ENCODE results near the gene HORMAD2. TPM values are rescaled to one million over a fixed set of nuclear protein-coding genes. Genes with fewer than 3 reads are reported as not detected.

The HORMAD2 gene
- total and polyA plus RNA-seq, 4 experiments from 2014 or later: not detected

DNA sequence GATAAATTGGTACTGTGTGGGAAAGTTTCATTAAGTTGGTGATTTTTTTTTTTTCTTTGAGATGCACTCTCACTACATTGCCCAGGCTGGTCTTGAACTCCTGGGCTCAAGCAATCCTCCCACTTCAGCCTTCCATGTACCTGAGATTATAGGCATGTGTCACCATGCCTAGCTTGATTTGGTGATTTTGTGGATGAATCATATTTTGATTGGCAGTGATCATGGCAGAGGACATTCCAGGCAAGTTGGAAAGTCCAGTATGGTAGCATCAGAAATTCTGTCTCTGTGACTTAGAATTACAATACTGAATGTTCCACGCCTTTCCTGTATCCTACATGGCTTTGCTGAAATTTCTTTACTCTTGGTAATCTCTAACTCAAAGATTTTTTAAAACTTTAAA is 49.4 kb downstream of the HORMAD2 start:
- H3K4me1 ChIP-seq (ENCODE audit: insufficient read depth, low read length): no peaks in the 10 kb centered on the region
- H3K4me1 Mint-ChIP-seq: no peaks in the 10 kb centered on the region
- no peak overlapping the region for H3K4me3 Mint-ChIP-seq
- H3K27ac Mint-ChIP-seq: no peak overlapping the region
- H3K36me3 ChIP-seq (ENCODE audit: insufficient read depth, low read length): no peaks in the 10 kb centered on the region
- CTCF ChIA-PET (ENCODE audit: partially characterized antibody): interaction anchor here (1.1 to 1.2 kb wide), 2 partner anchors 10 to 156 kb away, joined by 3 to 4 read pairs; no protein-coding TSS in a partner anchor
- no peaks in the 10 kb centered on the region for H3K36me3 Mint-ChIP-seq
- POLR2A ChIA-PET (ENCODE audit: partially characterized antibody): no interaction called here
- no peak overlapping the region for H3K4me3 ChIP-seq (ENCODE audit: low read length in 2 of 2)
- H3K9me3 Mint-ChIP-seq: no peaks in the 10 kb centered on the region
- no peaks in the 10 kb centered on the region for H3K27me3 ChIP-seq (ENCODE audit: insufficient read depth, low read length)
- DNase-seq: no peak
- peaks cover 0 to 1% of the 10 kb centered on the region in 2 donors for H3K27me3 Mint-ChIP-seq
- no peaks in the 10 kb centered on the region for H3K9me3 ChIP-seq (ENCODE audit: control insufficient read depth in 1 of 2, low read length in 2 of 2)
- no peak overlapping the region for H3K27ac ChIP-seq (ENCODE audit: low read depth, low read length)
- intact Hi-C loops (cut with micrococcal nuclease): no loop called here

DNA sequence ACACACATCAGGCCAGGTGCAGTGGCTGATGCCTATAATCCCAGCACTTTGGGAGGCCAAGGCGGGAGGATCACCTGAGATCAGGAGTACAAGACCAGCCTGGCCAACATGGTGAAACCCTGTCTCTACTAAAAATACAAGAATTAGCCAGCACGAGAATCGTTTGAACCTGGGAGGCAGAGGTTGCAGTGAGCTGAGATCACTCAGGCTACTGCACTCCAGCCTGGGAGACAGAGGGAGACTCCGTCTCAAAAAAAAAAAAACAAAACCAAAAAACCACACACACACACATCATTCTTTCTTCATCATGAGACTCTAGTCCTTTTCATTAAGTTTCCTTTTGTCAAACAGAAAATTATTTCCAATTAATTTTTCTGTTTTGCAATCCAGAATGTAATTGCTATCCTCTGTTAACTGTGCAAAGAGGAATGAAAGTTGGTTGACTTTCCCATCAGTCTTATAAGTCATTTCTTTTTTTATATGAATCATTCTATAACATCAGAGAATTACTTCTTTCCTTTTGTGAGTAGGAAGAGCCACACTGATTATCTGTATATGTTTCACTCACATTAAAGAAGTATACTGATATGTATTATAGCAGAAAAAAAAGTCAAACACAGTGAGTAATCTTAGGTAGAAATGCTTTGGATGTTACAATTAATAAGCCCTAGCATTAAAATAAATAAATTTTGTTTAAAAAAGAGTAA is 52.2 kb downstream of the HORMAD2 start:
- Histone ChIP-seq H3K4me3 (ENCODE audit: low read length in 2 of 2) (no peak overlapping the region), H3K27me3 (ENCODE audit: insufficient read depth, low read length) (no peaks in the 10 kb centered on the region), H3K9me3 (ENCODE audit: control insufficient read depth in 1 of 2, low read length in 2 of 2) (no peaks in the 10 kb centered on the region), H3K36me3 (ENCODE audit: insufficient read depth, low read length) (no peaks in the 10 kb centered on the region), H3K27ac (ENCODE audit: low read depth, low read length) (no peak overlapping the region), H3K4me1 (ENCODE audit: insufficient read depth, low read length) (no peaks in the 10 kb centered on the region)
- DNase-seq: no peak
- ChIA-PET CTCF (ENCODE audit: partially characterized antibody) (interaction anchor here (0.7 kb wide), 1 partner anchor 12 kb away, joined by 3 read pairs; no protein-coding TSS in a partner anchor), POLR2A (ENCODE audit: partially characterized antibody) (no interaction called here)
- Mint-ChIP-seq H3K4me3 (no peak overlapping the region), H3K27ac (no peak overlapping the region), H3K4me1 (no peaks in the 10 kb centered on the region), H3K9me3 (no peaks in the 10 kb centered on the region), H3K27me3 (peaks cover 0 to 1% of the 10 kb centered on the region in 2 donors), H3K36me3 (no peaks in the 10 kb centered on the region)
- intact Hi-C loops (cut with micrococcal nuclease): no loop called here

DNA sequence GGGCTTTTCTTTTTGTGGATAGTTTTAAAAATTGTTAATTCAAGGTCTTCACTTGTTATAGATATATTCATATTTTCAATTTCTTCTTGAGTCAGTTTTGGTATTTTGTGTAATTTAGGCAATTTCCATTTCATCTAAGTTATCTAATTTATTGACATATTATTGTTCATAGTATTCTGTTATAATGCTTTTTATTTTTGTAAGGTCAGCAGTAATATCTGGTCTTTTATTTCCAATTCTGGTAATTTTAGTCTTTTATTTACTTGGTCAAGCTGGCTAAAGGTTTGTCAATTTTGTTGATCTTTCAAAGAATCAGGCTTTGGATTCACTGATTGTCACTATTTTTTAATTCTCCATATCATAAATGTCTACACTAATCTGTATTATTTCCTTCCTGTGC is 60.1 kb downstream of the HORMAD2 start:
- no peak for DNase-seq
- H3K4me1 Mint-ChIP-seq: no peaks in the 10 kb centered on the region
- no peaks in the 10 kb centered on the region for H3K27me3 Mint-ChIP-seq
- ChIA-PET POLR2A (ENCODE audit: partially characterized antibody) (no interaction called here), CTCF (ENCODE audit: partially characterized antibody) (no interaction called here)
- H3K4me1 ChIP-seq (ENCODE audit: insufficient read depth, low read length): no peaks in the 10 kb centered on the region
- no peaks in the 10 kb centered on the region for H3K27me3 ChIP-seq (ENCODE audit: insufficient read depth, low read length)
- peaks cover 0 to 30% (median 18%) of the 10 kb centered on the region in 8 donors for H3K9me3 Mint-ChIP-seq
- peaks cover 0 to 5% of the 10 kb centered on the region in 2 donors for H3K9me3 ChIP-seq (ENCODE audit: control insufficient read depth in 1 of 2, low read length in 2 of 2)
- no peak overlapping the region for H3K4me3 Mint-ChIP-seq
- no peak overlapping the region for H3K27ac Mint-ChIP-seq
- H3K36me3 ChIP-seq (ENCODE audit: insufficient read depth, low read length): no peaks in the 10 kb centered on the region
- intact Hi-C loops (cut with micrococcal nuclease): no loop called here
- no peak overlapping the region for H3K4me3 ChIP-seq (ENCODE audit: low read length in 2 of 2)
- H3K36me3 Mint-ChIP-seq: peaks cover 7 to 10% of the 10 kb centered on the region in 2 donors
- no peak overlapping the region for H3K27ac ChIP-seq (ENCODE audit: low read depth, low read length)

DNA sequence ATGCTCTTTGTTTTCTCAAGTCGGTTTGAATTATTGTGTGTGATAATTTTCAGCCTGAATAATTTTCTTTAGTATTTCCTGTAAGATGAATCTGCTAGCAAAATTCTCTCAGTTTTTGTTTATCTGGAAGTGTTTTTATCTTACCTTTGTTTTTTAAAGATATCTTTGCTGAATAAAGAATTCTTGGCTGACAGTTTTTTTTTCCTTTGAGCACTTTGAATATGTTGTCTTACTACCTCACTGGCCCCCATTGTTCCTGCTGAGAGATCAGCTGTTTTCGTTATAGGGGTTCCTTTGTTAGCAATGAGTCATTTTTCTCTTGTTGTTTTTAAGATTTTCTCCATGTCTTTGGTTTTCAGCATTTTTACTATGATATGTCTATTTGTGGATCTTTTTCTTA is 63.0 kb downstream of the HORMAD2 start:
- H3K27ac ChIP-seq (ENCODE audit: low read depth, low read length): no peak overlapping the region
- Mint-ChIP-seq H3K4me1 (no peaks in the 10 kb centered on the region), H3K27ac (no peak overlapping the region), H3K36me3 (peaks cover 7 to 10% of the 10 kb centered on the region in 2 donors), H3K4me3 (no peak overlapping the region), H3K27me3 (no peaks in the 10 kb centered on the region), H3K9me3 (peaks cover 0 to 30% (median 18%) of the 10 kb centered on the region in 8 donors)
- no peak for DNase-seq
- H3K36me3 ChIP-seq (ENCODE audit: insufficient read depth, low read length): no peaks in the 10 kb centered on the region
- peaks cover 0 to 5% of the 10 kb centered on the region in 2 donors for H3K9me3 ChIP-seq (ENCODE audit: control insufficient read depth in 1 of 2, low read length in 2 of 2)
- ChIA-PET CTCF (ENCODE audit: partially characterized antibody) (no interaction called here), POLR2A (ENCODE audit: partially characterized antibody) (no interaction called here)
- intact Hi-C loops (cut with micrococcal nuclease): no loop called here
- H3K4me1 ChIP-seq (ENCODE audit: insufficient read depth, low read length): no peaks in the 10 kb centered on the region
- H3K27me3 ChIP-seq (ENCODE audit: insufficient read depth, low read length): no peaks in the 10 kb centered on the region
- H3K4me3 ChIP-seq (ENCODE audit: low read length in 2 of 2): no peak overlapping the region

DNA sequence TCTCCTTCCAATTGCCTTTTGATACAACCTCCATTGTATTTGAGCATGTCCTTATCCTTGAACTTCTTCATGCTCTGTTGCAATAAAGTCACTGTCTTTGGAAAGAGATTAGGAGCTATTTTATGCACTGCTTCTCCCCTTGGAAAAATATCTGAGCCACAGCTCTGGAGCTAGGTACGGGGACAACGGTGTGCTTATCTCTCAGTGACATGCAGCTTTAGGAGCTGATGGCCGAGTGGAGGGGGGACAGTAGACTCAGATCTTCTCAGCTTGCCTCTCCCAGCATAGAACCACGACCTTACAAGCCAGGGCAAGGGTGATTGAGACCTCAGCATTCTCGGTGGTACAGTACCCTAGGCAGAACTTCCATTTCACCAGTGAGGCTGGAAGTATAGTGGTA is 64.1 kb downstream of the HORMAD2 start:
- Mint-ChIP-seq H3K4me3 (no peak overlapping the region), H3K36me3 (peaks cover 7 to 10% of the 10 kb centered on the region in 2 donors), H3K27me3 (peaks cover 0 to 1% of the 10 kb centered on the region in 2 donors), H3K9me3 (peaks cover 0 to 30% (median 18%) of the 10 kb centered on the region in 8 donors), H3K4me1 (no peaks in the 10 kb centered on the region), H3K27ac (no peak overlapping the region)
- DNase-seq: no peak
- intact Hi-C loops (cut with micrococcal nuclease): no loop called here
- Histone ChIP-seq H3K4me3 (ENCODE audit: low read length in 2 of 2) (no peak overlapping the region), H3K36me3 (ENCODE audit: insufficient read depth, low read length) (no peaks in the 10 kb centered on the region), H3K9me3 (ENCODE audit: control insufficient read depth in 1 of 2, low read length in 2 of 2) (peaks cover 0 to 5% of the 10 kb centered on the region in 2 donors), H3K27ac (ENCODE audit: low read depth, low read length) (no peak overlapping the region), H3K4me1 (ENCODE audit: insufficient read depth, low read length) (no peaks in the 10 kb centered on the region), H3K27me3 (ENCODE audit: insufficient read depth, low read length) (no peaks in the 10 kb centered on the region)
- ChIA-PET POLR2A (ENCODE audit: partially characterized antibody) (no interaction called here), CTCF (ENCODE audit: partially characterized antibody) (interaction anchor here (1.4 kb wide), 1 partner anchor 111 kb away, joined by 4 read pairs; no protein-coding TSS in a partner anchor)

DNA sequence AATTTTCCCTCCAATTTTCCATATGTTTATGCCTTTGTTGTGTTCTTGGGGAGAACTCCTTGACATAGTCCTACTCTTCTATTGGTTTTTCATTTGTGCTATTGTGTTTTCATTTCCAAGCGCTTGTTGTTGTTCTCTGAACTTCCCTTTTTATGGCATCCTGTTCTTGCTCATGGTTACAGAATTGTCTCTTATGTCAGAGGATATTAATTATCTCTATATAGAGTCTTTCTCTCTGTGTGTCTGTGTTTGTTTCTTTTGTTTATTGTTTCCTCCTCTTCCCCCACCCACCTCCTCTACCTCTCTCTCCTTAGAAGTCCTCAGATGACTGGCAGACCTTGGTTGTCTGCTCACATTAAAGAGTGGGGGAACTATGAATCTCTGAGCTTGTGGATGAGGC is 69.9 kb downstream of the HORMAD2 start:
- no peaks in the 10 kb centered on the region for H3K9me3 ChIP-seq (ENCODE audit: control insufficient read depth in 1 of 2, low read length in 2 of 2)
- no peak overlapping the region for H3K27ac ChIP-seq (ENCODE audit: low read depth, low read length)
- Mint-ChIP-seq H3K27ac (no peak overlapping the region), H3K4me1 (no peaks in the 10 kb centered on the region), H3K27me3 (peaks cover 0 to 1% of the 10 kb centered on the region in 2 donors), H3K36me3 (no peaks in the 10 kb centered on the region), H3K9me3 (peaks cover 0 to 2% (median under 1%) of the 10 kb centered on the region in 8 donors), H3K4me3 (no peak overlapping the region)
- H3K36me3 ChIP-seq (ENCODE audit: insufficient read depth, low read length): no peaks in the 10 kb centered on the region
- intact Hi-C loops (cut with micrococcal nuclease): no loop called here
- no peak for DNase-seq
- H3K27me3 ChIP-seq (ENCODE audit: insufficient read depth, low read length): no peaks in the 10 kb centered on the region
- H3K4me3 ChIP-seq (ENCODE audit: low read length in 2 of 2): no peak overlapping the region
- CTCF ChIA-PET (ENCODE audit: partially characterized antibody): interaction anchor here (1.3 kb wide), 1 partner anchor 113 kb away, joined by 3 read pairs; no protein-coding TSS in a partner anchor
- POLR2A ChIA-PET (ENCODE audit: partially characterized antibody): no interaction called here
- no peaks in the 10 kb centered on the region for H3K4me1 ChIP-seq (ENCODE audit: insufficient read depth, low read length)

DNA sequence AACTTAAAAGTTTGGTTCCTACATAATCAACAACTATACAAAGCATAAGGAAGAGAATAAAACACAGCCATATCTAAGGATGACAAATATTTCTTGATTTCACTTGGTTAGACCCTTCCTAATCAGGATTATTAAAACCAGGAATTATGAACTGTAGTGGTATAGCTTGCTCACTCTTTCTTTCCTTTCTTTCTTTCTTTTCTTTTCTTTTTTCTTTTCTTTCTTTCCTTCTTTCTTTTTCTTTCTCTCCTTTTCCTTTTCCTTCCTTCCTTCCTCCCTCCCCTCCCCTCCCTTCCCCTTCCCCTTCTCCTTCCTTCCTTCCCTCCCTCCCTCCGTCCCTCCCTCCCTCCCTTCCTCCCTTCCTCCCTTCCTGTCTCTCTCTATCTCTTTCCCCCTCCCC is 78.0 kb downstream of the HORMAD2 start:
- no peak overlapping the region for H3K27ac ChIP-seq (ENCODE audit: low read depth, low read length)
- H3K9me3 ChIP-seq (ENCODE audit: control insufficient read depth in 1 of 2, low read length in 2 of 2): no peaks in the 10 kb centered on the region
- peaks cover 0 to 3% (median 0%) of the 10 kb centered on the region in 8 donors for H3K9me3 Mint-ChIP-seq
- intact Hi-C loops (cut with micrococcal nuclease): no loop called here
- peak overlapping the region in 1 of 8 donors; percentile 39 for H3K4me3 Mint-ChIP-seq
- no peak overlapping the region for H3K4me3 ChIP-seq (ENCODE audit: low read length in 2 of 2)
- ChIA-PET CTCF (ENCODE audit: partially characterized antibody) (no interaction called here), POLR2A (ENCODE audit: partially characterized antibody) (interaction anchor here (0.7 kb wide), 1 partner anchor 37 kb away, joined by 3 read pairs; no protein-coding TSS in a partner anchor)
- H3K27me3 Mint-ChIP-seq: peaks cover 0 to 2% of the 10 kb centered on the region in 2 donors
- H3K4me1 Mint-ChIP-seq: peaks cover 12 to 18% (median 17%) of the 10 kb centered on the region in 4 donors
- peaks cover 20% of the 10 kb centered on the region for H3K4me1 ChIP-seq (ENCODE audit: insufficient read depth, low read length)
- H3K27me3 ChIP-seq (ENCODE audit: insufficient read depth, low read length): no peaks in the 10 kb centered on the region
- no peaks in the 10 kb centered on the region for H3K36me3 Mint-ChIP-seq
- no peaks in the 10 kb centered on the region for H3K36me3 ChIP-seq (ENCODE audit: insufficient read depth, low read length)
- no peak overlapping the region for H3K27ac Mint-ChIP-seq
- no peak for DNase-seq

All from CD4-positive, alpha-beta memory T cell (primary cell).